GM23338 (cell line): Measurements from ENCODE around the gene SEMA4D. TPM values are rescaled to one million over a fixed set of nuclear protein-coding genes. Genes with fewer than 3 reads are reported as not detected.
A peak's percentile ranks its signal among the peaks of the same experiment; 100 is the strongest.

Experiments used
- ATAC-seq: fragments of 200-7000 bp; cut with Tn5 transposase; 3 replicates; pipeline ENCODE4 v1.9.1; 2020
- DNase-seq: peaks from one replicate; pipeline ENCODE4 v3.0.0-alpha.2; 2015; ENCODE audit warnings: low spot score
- H2AFZ ChIP-seq: fragments of 200-600 bp; sonication (generic); 2 replicates; pipeline ENCODE4 v1.8.0; 2016; ENCODE audit warnings: antibody characterized with exemption, mild to moderate bottlenecking, moderate library complexity
- H3F3A ChIP-seq: fragments of 200-600 bp; sonication (generic); replicated peaks from 2 replicates; pipeline ENCODE4 v1.8.0; 2017; ENCODE audit warnings: antibody characterized with exemption, mixed run types, low read depth
- H3K27ac ChIP-seq: fragments of 200-600 bp; sonication (generic); 2 replicates; pipeline ENCODE4 v1.6.1; 2016; ENCODE audit warnings: low read depth
- H3K27me3 ChIP-seq: fragments of 200-600 bp; sonication (generic); 2 replicates; pipeline ENCODE4 v1.8.0; 2016; ENCODE audit warnings: mild to moderate bottlenecking, mixed run types, moderate library complexity; ENCODE audit not compliant: insufficient read depth
- H3K36me3 ChIP-seq: fragments of 200-600 bp; sonication (generic); 2 replicates; pipeline ENCODE4 v1.8.0; 2016; ENCODE audit warnings: mild to moderate bottlenecking; ENCODE audit not compliant: insufficient read depth
- H3K4me1 ChIP-seq: fragments of 200-600 bp; sonication (generic); 2 replicates; pipeline ENCODE4 v1.8.0; 2016; ENCODE audit warnings: mild to moderate bottlenecking, moderate library complexity; ENCODE audit not compliant: insufficient read depth
- H3K4me2 ChIP-seq: fragments of 200-600 bp; sonication (generic); 2 replicates; pipeline ENCODE4 v1.7.1; 2017; ENCODE audit warnings: mixed run types
- H3K4me3 ChIP-seq: fragments of 200-600 bp; sonication (generic); 2 replicates; pipeline ENCODE4 v1.6.1; 2016; ENCODE audit warnings: mixed run types
- H3K79me2 ChIP-seq: fragments of 200-600 bp; sonication (generic); replicated peaks from 2 replicates; pipeline ENCODE4 v1.8.0; 2017; ENCODE audit warnings: mild to moderate bottlenecking; ENCODE audit not compliant: insufficient read depth
- H3K9me2 ChIP-seq: fragments of 200-600 bp; sonication (generic); 2 replicates; pipeline ENCODE4 v1.8.0; 2017; ENCODE audit not compliant: insufficient read depth
- H4K20me1 ChIP-seq: fragments of 200-600 bp; sonication (generic); replicated peaks from 2 replicates; pipeline ENCODE4 v1.8.0; 2017; ENCODE audit warnings: mild to moderate bottlenecking; ENCODE audit not compliant: insufficient read depth
- H3K27ac Mint-ChIP-seq: 2 replicates; pipeline ENCODE4 v1.8.0; 2020; ENCODE audit warnings: inconsistent platforms, mild to moderate bottlenecking, moderate library complexity, mixed read lengths
- H3K27me3 Mint-ChIP-seq: 3 replicates; pipeline ENCODE4 v1.8.0; 2022; ENCODE audit warnings: low read depth, mild to moderate bottlenecking, moderate library complexity, mixed read lengths, inconsistent platforms; ENCODE audit not compliant: insufficient read depth, poor library complexity
- H3K36me3 Mint-ChIP-seq: 3 replicates; pipeline ENCODE4 v1.8.0; 2021; ENCODE audit warnings: low read depth, mild to moderate bottlenecking, inconsistent platforms, moderate library complexity, mixed read lengths
- H3K4me1 Mint-ChIP-seq: 3 replicates; pipeline ENCODE4 v1.8.0; 2020; ENCODE audit warnings: mild to moderate bottlenecking, inconsistent platforms, mixed read lengths
- H3K4me3 Mint-ChIP-seq: 3 replicates; pipeline ENCODE4 v1.8.0; 2021; ENCODE audit warnings: moderate library complexity, mild to moderate bottlenecking, inconsistent platforms, mixed read lengths
- H3K9me3 Mint-ChIP-seq: 3 replicates; pipeline ENCODE4 v1.8.0; 2020; ENCODE audit warnings: moderate library complexity, mild to moderate bottlenecking, inconsistent platforms, mixed read lengths
- CREB1 ChIP-seq: fragments of 250-450 bp; sonication (Bioruptor Pico); IDR thresholded peaks from 2 replicates; pipeline ENCODE4 v1.5.0; 2020; ENCODE audit warnings: low read depth, mild to moderate bottlenecking, moderate library complexity
- ETS1 ChIP-seq: IDR thresholded peaks from 2 replicates; pipeline ENCODE4 v1.6.1; 2016; ENCODE audit warnings: antibody characterized with exemption
- EZH2 ChIP-seq: fragments of 200-600 bp; sonication (generic); IDR thresholded peaks from one replicate; pipeline ENCODE4 v1.8.0; 2017; ENCODE audit warnings: antibody characterized with exemption, mild to moderate bottlenecking, low read depth; ENCODE audit not compliant: unreplicated experiment
- JUNB ChIP-seq: IDR thresholded peaks from one replicate; pipeline ENCODE4 v1.6.1; 2016; ENCODE audit warnings: antibody characterized with exemption; ENCODE audit not compliant: unreplicated experiment
- POLR2AphosphoS5 ChIP-seq: IDR thresholded peaks from 2 replicates; pipeline ENCODE4 v1.6.1; 2016; ENCODE audit warnings: antibody characterized with exemption, low read depth
- ZNF331 ChIP-seq: fragments of 250-450 bp; sonication (Bioruptor Pico); IDR thresholded peaks from 2 replicates; pipeline ENCODE4 v1.5.0; 2020; ENCODE audit warnings: low read depth, mild to moderate bottlenecking, moderate library complexity
- polyA plus RNA-seq: library from polyadenylated mRNA; unstranded; fragments of >200 nt; fragmentation: Nextera tagmentation; extraction: Ambion mirVana; gene quantifications from 2 replicates; pipeline ENCODE4 v1.2.1, GENCODE V29; 2016
- total RNA-seq: library from RNA; depleted of rRNA; stranded (reverse); fragments of >200 nt; shearing (Covaris generic); gene quantifications from 2 replicates; pipeline ENCODE4 v1.2.3, GENCODE V29; 2014
- TF ChIP-seq, protein P1 (sequence below), 2 experiments: fragments of 200-600 bp in 1 of 2; sonication (generic) in 1 of 2; conservative IDR thresholded peaks; 2 replicates each; pipeline versions ENCODE4 v1.5.1 to v1.6.1; 2016 to 2017; ENCODE audit warnings: antibody characterized with exemption in 2 of 2, low read depth in 2 of 2, mild to moderate bottlenecking in 2 of 2, moderate library complexity in 1 of 2
- TF ChIP-seq, protein P2 (sequence below): IDR thresholded peaks from one replicate; pipeline ENCODE4 v1.6.1; 2018; ENCODE audit warnings: antibody characterized with exemption; ENCODE audit not compliant: unreplicated experiment

SEMA4D gene
- total and polyA plus RNA-seq, 2 experiments from 2014 or later: 19.3 to 63.0 TPM

DNA sequence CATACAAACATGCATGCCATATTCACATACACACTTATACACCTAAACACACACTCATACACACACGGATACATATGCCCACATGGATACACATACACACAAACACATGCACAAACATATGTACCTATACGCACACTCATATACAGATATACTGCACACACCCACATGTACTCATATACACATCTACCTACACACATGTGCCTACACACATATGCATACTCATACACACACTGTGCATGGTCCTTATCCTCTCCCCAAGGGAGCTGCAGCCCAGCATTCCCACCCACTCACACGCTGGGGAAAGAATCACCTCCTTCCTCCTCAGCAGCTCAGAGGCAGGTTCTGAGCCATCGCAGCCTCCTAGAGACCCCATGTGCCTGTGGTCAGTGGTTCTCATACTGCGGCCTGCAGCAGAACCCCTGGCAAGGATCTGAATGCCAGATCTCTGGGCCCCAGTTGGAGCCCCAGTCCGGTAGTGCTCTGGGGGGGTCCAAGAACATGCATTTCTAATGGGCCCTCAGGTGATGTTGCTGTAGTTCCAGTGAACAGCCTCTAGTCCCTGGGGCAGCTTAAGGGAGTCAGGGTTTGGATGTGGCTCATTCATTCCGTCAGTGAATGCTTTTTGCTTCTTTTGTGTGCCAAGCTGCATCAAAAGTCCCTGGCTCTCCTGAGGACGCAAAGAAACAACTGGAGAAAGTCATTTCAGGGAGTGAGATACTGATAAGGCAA lies 39.0 kb downstream of the SEMA4D start:
- no peak for TF ChIP-seq JUNB
- no peak for TF ChIP-seq ZNF331 (CRISPR knock-in tag)
- TF ChIP-seq CREB1 (CRISPR knock-in tag): no peak
- TF ChIP-seq ETS1: no peak
- TF ChIP-seq, protein P1, sequence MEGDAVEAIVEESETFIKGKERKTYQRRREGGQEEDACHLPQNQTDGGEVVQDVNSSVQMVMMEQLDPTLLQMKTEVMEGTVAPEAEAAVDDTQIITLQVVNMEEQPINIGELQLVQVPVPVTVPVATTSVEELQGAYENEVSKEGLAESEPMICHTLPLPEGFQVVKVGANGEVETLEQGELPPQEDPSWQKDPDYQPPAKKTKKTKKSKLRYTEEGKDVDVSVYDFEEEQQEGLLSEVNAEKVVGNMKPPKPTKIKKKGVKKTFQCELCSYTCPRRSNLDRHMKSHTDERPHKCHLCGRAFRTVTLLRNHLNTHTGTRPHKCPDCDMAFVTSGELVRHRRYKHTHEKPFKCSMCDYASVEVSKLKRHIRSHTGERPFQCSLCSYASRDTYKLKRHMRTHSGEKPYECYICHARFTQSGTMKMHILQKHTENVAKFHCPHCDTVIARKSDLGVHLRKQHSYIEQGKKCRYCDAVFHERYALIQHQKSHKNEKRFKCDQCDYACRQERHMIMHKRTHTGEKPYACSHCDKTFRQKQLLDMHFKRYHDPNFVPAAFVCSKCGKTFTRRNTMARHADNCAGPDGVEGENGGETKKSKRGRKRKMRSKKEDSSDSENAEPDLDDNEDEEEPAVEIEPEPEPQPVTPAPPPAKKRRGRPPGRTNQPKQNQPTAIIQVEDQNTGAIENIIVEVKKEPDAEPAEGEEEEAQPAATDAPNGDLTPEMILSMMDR (conservative IDR thresholded peaks at IDR 0.05; ENCODE audit: low read depth in 2 of 2): no peak; a peak in 2 of 4 replicates
- no peak for TF ChIP-seq POLR2AphosphoS5
- TF ChIP-seq, protein P2, sequence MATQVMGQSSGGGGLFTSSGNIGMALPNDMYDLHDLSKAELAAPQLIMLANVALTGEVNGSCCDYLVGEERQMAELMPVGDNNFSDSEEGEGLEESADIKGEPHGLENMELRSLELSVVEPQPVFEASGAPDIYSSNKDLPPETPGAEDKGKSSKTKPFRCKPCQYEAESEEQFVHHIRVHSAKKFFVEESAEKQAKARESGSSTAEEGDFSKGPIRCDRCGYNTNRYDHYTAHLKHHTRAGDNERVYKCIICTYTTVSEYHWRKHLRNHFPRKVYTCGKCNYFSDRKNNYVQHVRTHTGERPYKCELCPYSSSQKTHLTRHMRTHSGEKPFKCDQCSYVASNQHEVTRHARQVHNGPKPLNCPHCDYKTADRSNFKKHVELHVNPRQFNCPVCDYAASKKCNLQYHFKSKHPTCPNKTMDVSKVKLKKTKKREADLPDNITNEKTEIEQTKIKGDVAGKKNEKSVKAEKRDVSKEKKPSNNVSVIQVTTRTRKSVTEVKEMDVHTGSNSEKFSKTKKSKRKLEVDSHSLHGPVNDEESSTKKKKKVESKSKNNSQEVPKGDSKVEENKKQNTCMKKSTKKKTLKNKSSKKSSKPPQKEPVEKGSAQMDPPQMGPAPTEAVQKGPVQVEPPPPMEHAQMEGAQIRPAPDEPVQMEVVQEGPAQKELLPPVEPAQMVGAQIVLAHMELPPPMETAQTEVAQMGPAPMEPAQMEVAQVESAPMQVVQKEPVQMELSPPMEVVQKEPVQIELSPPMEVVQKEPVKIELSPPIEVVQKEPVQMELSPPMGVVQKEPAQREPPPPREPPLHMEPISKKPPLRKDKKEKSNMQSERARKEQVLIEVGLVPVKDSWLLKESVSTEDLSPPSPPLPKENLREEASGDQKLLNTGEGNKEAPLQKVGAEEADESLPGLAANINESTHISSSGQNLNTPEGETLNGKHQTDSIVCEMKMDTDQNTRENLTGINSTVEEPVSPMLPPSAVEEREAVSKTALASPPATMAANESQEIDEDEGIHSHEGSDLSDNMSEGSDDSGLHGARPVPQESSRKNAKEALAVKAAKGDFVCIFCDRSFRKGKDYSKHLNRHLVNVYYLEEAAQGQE: no peak
- no peak for TF ChIP-seq EZH2
- Histone ChIP-seq H4K20me1 (peaks cover 18% of the 10 kb centered on the region; the same call in 1 of the 2 replicates), H3K79me2 (peaks cover 74% of the 10 kb centered on the region), H3K27me3 (no peaks in the 10 kb centered on the region), H3K36me3 (no peaks in the 10 kb centered on the region), H2AFZ (no peak overlapping the region), H3K4me3 (no peak overlapping the region), H3K4me1 (peaks cover 36% of the 10 kb centered on the region), H3K9me2 (peaks cover 5% of the 10 kb centered on the region; the same call in 1 of the 2 replicates), H3F3A (peaks cover 14% of the 10 kb centered on the region), H3K27ac (peak overlapping the region; percentile 80), H3K4me2 (0 out of 2 replicates have a peak overlapping the region, but pooled peaks have one; percentile 51)
- DNase-seq: no peak
- peaks cover 49% of the 10 kb centered on the region for H3K4me1 Mint-ChIP-seq
- peaks cover 4% of the 10 kb centered on the region; the same call in 2 of the 3 replicates for H3K9me3 Mint-ChIP-seq
- peak; percentile 59 for ATAC-seq
- no peak overlapping the region for H3K4me3 Mint-ChIP-seq
- peaks cover 14% of the 10 kb centered on the region for H3K27me3 Mint-ChIP-seq
- peak overlapping the region; percentile 66 for H3K27ac Mint-ChIP-seq
- peaks cover 17% of the 10 kb centered on the region; the same call in 2 of the 3 replicates for H3K36me3 Mint-ChIP-seq
